ENCODE data around the gene CCDC78.

CCDC78 gene

DNA sequence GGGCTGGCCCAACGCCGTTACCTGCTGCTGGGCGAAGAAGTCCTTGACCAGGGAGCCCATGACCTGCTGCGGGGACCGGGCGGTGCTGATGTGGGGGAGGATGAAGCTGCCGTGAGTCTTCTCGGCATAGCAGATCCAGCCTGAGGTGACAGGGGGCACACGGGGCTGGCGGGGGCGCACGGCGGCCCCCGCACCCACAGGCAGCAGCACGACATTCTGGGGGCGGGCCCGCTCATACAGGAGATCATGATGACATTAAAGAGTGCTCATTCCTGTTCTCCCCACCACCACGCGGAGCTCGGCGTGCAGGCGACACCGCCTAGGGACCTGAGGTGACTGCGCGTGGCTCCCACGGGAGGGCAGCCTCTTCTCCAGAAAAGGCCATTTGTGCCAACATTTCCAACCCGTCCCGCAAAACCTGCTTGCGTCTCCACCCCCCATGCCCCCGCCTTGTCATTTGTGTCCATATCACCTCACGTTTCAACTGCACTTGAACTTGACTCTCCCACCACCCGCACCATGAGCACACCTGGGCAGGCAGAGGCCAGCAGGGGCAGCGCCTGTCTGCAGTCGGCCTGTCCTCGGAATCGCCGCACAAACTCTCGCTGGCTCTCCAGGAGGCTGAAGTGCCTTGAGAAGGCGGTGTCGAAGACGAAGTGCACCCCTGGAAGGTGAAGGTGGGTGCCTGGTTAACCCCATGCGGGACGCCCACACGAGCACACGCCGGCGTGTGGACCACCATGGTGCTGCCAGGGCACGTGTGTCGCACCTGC, 8.2 kb upstream of the CCDC78 start:
- TF ChIP-seq, protein P1, sequence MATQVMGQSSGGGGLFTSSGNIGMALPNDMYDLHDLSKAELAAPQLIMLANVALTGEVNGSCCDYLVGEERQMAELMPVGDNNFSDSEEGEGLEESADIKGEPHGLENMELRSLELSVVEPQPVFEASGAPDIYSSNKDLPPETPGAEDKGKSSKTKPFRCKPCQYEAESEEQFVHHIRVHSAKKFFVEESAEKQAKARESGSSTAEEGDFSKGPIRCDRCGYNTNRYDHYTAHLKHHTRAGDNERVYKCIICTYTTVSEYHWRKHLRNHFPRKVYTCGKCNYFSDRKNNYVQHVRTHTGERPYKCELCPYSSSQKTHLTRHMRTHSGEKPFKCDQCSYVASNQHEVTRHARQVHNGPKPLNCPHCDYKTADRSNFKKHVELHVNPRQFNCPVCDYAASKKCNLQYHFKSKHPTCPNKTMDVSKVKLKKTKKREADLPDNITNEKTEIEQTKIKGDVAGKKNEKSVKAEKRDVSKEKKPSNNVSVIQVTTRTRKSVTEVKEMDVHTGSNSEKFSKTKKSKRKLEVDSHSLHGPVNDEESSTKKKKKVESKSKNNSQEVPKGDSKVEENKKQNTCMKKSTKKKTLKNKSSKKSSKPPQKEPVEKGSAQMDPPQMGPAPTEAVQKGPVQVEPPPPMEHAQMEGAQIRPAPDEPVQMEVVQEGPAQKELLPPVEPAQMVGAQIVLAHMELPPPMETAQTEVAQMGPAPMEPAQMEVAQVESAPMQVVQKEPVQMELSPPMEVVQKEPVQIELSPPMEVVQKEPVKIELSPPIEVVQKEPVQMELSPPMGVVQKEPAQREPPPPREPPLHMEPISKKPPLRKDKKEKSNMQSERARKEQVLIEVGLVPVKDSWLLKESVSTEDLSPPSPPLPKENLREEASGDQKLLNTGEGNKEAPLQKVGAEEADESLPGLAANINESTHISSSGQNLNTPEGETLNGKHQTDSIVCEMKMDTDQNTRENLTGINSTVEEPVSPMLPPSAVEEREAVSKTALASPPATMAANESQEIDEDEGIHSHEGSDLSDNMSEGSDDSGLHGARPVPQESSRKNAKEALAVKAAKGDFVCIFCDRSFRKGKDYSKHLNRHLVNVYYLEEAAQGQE (IDR thresholded peaks at IDR 0.05; ENCODE audit: insufficient read depth in 1 of 2, low read depth in 2 of 2, low read length in 2 of 2), result no peak
- no peak for TF ChIP-seq TAF1 (IDR thresholded peaks at IDR 0.05; ENCODE audit: borderline replicate concordance, insufficient read depth, low read length)
- no peak for TF ChIP-seq POLR2AphosphoS5 (IDR thresholded peaks at IDR 0.05; ENCODE audit: low read depth, low read length)
- TF ChIP-seq FOXP2 (optimal IDR thresholded peaks at IDR 0.05; ENCODE audit: borderline replicate concordance, extremely low read depth, extremely low read length, insufficient read depth), result no peak
- TF ChIP-seq SIN3A (IDR thresholded peaks at IDR 0.05; ENCODE audit: borderline replicate concordance, insufficient read depth, low read length), result no peak

DNA sequence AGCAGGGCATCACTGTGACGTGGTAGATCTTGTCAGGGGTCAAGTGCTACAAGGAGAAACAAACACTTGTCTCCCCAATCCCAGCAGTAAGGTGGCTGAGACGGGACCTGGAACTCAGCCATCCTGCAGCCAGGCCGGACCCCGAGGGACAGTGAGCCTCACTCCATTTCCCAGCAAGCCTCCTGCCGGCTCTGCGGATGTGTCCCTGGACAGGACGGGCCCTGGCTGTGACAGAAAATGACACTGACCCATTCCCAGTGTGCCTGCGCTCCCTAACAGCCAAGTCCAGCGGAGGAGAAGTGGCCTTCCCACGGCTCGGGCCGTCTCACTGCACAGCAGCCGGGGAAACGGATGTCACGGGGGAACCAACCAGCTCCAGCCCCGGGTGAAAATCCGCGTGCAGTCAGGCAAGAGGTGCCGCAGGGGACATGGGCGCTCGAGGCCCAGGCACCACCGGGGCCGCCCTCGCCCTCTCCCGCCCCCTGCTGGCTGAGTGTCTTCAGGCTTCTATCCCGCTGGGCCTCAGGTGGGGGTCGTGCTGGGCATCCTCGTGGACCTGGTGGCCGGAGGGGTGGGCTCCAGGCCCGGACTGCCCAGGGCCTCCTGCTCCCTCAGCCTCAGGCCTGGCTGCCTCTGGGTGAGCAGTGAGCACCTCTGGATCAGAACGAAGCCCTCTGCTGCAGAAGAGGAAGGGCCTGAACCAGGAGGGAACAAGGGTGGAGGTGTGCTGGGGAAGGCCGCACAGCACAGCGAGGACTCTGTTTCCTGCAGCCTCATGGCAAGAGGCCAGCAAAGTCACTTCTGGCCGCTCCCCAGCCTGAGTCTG, 7.4 kb upstream of the CCDC78 start:
- TF ChIP-seq, protein P1 (IDR thresholded peaks at IDR 0.05; ENCODE audit: insufficient read depth in 1 of 2, low read depth in 2 of 2, low read length in 2 of 2), result no peak

DNA sequence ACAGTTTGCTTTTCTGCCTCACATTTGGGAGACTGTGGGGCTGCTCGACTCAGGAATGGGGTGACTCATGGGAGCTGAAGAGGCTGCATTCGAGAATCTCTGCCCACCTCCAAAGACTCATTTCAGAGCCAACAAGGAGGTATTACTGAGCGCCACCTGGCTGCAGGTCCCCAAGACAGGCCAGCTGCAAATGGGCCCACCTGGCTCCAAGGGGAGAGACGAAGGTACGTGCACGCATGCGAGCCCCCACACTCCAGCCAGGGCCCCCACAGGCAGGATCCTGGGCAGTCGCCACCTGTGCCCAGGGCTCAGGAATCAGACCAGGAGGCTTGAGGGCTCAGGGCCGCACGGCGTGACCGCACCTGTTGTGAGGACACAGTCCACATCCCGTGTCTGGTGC, 6.7 kb upstream of the CCDC78 start:
- TF ChIP-seq TAF1 (IDR thresholded peaks at IDR 0.05; ENCODE audit: borderline replicate concordance, insufficient read depth, low read length) (no peak), FOXP2 (optimal IDR thresholded peaks at IDR 0.05; ENCODE audit: borderline replicate concordance, extremely low read depth, extremely low read length, insufficient read depth) (no peak), POLR2AphosphoS5 (IDR thresholded peaks at IDR 0.05; ENCODE audit: low read depth, low read length) (no peak), SIN3A (IDR thresholded peaks at IDR 0.05; ENCODE audit: borderline replicate concordance, insufficient read depth, low read length) (no peak)
- TF ChIP-seq, protein P1 (IDR thresholded peaks at IDR 0.05; ENCODE audit: insufficient read depth in 1 of 2, low read depth in 2 of 2, low read length in 2 of 2), result no peak

GRCh38 chr16:732332-732731, 6.1 kb upstream of the CCDC78 start:
- TF ChIP-seq POLR2AphosphoS5 (IDR thresholded peaks at IDR 0.05; ENCODE audit: low read depth, low read length), result no peak
- TF ChIP-seq FOXP2 (optimal IDR thresholded peaks at IDR 0.05; ENCODE audit: borderline replicate concordance, extremely low read depth, extremely low read length, insufficient read depth), result no peak
- TF ChIP-seq, protein P1 (IDR thresholded peaks at IDR 0.05; ENCODE audit: insufficient read depth in 1 of 2, low read depth in 2 of 2, low read length in 2 of 2), result no peak
- no peak for TF ChIP-seq SIN3A (IDR thresholded peaks at IDR 0.05; ENCODE audit: borderline replicate concordance, insufficient read depth, low read length)
- no peak for TF ChIP-seq TAF1 (IDR thresholded peaks at IDR 0.05; ENCODE audit: borderline replicate concordance, insufficient read depth, low read length)
